Dendritic cell treated with granulocyte-macrophage colony-stimulating factor and Interleukin-4, amounts not matched to agents 40 ng/mL and 50 ng/mL, for 4 days (primary cell): ENCODE results near the gene KRTAP1-3.
"Not testable (repeated sequence)": the region's sequence is repeated elsewhere in the genome, so short reads cannot be mapped to it uniquely, and the experiment has no call there.

Source experiments
- H3K27ac Mint-ChIP-seq: one replicate; pipeline ENCODE4 v1.8.0; 2022; ENCODE audit warnings: mild to moderate bottlenecking, mixed read lengths
- H3K27me3 Mint-ChIP-seq: one replicate; pipeline ENCODE4 v1.8.0; 2022; ENCODE audit warnings: mild to moderate bottlenecking, mixed read lengths
- H3K36me3 Mint-ChIP-seq: one replicate; pipeline ENCODE4 v1.8.0; 2022; ENCODE audit warnings: low read depth, mixed read lengths
- H3K4me1 Mint-ChIP-seq: one replicate; pipeline ENCODE4 v1.8.0; 2022; ENCODE audit warnings: low read depth, mixed read lengths
- H3K4me3 Mint-ChIP-seq: one replicate; pipeline ENCODE4 v1.8.0; 2022; ENCODE audit warnings: mild to moderate bottlenecking, moderate library complexity, mixed read lengths
- H3K9me3 Mint-ChIP-seq: one replicate; pipeline ENCODE4 v1.8.0; 2022; ENCODE audit warnings: mixed read lengths
- intact Hi-C: fragments of 100-400 bp; cut with micrococcal nuclease; formaldehyde crosslinking; loops from one replicate; pipeline ENCODE4 v1.15.0; 2022

Gene KRTAP1-3, protein sequence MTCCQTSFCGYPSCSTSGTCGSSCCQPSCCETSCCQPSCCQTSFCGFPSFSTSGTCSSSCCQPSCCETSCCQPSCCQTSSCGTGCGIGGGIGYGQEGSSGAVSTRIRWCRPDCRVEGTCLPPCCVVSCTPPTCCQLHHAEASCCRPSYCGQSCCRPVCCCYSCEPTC

DNA sequence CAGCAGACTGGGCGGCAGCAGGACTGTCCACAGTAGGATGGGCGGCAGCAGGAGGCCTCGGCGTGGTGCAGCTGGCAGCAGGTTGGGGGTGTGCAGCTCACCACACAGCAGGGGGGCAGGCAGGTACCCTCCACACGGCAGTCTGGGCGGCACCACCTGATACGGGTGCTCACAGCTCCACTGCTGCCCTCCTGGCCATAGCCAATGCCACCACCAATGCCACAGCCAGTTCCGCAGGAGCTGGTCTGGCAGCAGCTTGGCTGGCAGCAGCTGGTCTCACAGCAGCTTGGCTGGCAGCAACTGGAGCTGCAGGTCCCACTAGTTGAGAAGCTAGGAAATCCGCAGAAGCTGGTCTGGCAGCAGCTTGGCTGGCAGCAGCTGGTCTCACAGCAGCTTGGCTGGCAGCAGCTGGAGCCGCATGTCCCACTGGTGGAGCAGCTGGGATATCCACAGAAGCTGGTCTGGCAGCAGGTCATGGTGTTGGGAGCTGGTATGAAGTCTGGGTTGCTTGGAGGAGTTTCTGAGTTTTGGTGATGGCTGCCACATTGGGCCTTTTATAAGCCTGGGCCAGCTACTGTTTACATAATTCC is at the start of gene KRTAP1-3:
Gene KRTAP1-3, minus strand, starts transcription at position 529 of the 590 bp plus-strand sequence. Its CDS starts 53 bp downstream, at position 476.
- H3K36me3 Mint-ChIP-seq, H3K4me3 Mint-ChIP-seq, H3K27me3 Mint-ChIP-seq, H3K9me3 Mint-ChIP-seq, H3K27ac Mint-ChIP-seq, intact Hi-C loops, H3K4me1 Mint-ChIP-seq: not testable (repeated sequence)

DNA sequence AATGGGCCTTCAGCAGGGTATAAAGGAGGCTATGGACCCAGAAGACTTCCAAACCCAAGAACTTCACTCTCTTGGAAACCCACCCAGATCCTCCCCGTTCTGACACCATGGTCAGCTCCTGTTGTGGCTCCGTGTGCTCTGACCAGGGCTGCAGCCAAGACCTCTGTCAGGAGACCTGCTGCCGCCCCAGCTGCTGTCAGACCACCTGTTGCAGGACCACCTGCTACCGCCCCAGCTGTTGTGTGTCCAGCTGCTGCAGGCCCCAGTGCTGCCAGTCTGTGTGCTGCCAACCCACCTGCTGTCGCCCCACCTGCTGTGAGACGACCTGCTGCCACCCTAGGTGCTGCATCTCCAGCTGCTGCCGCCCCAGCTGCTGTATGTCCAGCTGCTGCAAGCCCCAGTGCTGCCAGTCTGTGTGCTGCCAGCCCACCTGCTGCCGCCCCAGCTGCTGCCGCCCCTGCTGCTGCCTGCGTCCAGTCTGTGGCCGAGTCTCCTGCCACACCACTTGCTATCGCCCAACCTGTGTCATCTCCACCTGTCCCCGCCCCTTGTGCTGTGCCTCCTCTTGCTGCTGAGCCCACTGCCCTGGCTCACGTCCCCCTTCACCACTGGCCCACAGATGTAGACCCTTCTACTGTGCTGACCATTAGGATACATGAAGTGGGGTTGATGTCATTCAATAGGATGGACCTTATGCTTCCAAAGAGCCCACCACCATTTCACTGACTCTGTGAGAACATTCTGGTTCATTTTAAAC is 49.6 kb upstream of the KRTAP1-3 start, which contains the start of gene KRTAP4-7:
Gene KRTAP4-7, plus strand, starts transcription at position 51 of the 757 bp plus-strand sequence. Its CDS starts 57 bp downstream, at position 108.
- H3K4me3 Mint-ChIP-seq, intact Hi-C loops, H3K36me3 Mint-ChIP-seq, H3K27ac Mint-ChIP-seq, H3K27me3 Mint-ChIP-seq, H3K9me3 Mint-ChIP-seq, H3K4me1 Mint-ChIP-seq: not testable (repeated sequence)

DNA sequence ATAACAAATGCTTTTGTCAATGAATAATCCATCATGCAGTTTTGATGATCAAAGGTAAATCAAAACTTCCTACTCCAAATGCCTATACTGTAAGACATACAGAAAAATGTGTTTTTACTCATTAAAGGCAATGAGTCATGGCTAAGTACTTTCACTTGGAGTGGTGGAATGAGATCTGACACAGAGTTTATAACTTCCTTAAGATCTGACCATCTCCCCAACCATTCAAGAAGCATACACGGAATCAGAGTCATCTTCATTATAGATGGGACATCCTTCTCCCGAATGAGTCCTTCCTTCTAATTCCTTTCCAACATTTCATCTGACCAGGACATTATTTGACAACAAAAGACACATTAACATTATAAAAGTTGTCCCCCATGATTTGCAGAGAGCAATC is 48.8 kb upstream of the KRTAP1-3 start:
- H3K4me1 Mint-ChIP-seq, H3K36me3 Mint-ChIP-seq, intact Hi-C loops, H3K27me3 Mint-ChIP-seq, H3K4me3 Mint-ChIP-seq, H3K9me3 Mint-ChIP-seq, H3K27ac Mint-ChIP-seq: not testable (repeated sequence)

DNA sequence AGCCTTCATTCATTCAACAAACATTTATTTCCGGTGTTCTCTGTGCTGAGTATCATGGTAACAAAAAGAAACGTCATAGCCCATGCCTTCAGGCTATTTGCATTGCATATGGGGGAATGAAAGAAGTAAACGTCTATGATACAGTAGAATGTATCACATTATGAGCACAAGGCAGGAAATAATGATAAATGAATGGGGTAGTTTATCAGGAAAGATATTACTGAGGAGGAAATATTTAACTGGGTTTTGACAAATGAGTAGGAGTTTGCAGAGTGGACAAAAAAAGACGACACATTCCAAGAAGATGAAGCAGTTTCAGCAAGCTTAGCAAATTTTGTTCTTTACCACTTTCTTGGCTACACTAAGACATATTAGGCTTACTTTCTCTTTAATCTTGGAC is 48.0 kb upstream of the KRTAP1-3 start:
- Mint-ChIP-seq H3K36me3 (no peaks in the 10 kb centered on the region), H3K27ac (no peak overlapping the region), H3K27me3 (peaks cover 4% of the 10 kb centered on the region), H3K4me1 (no peaks in the 10 kb centered on the region), H3K4me3 (no peak overlapping the region), H3K9me3 (no peaks in the 10 kb centered on the region)
- intact Hi-C loops: no loop called here

DNA sequence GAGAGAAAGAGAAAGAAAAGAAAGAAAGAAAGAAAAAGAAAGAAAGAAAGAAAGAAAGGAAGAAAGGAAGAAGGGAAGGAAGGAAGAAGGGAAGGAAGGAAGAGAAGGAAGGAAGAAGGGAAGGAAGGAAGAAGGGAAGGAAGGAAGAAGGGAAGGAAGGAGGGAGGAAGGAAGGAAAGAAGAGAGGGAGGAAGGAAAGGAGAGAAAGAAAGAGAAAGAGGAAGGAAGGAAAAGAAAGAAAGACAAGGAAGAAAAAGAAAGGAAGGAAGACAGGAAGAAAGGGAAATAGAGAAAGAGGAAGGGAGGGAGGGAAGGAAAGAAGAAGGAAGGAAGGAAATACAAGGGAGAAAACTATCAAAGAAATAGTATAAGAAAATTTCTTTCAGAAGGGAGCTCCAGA is 42.1 kb upstream of the KRTAP1-3 start:
- Mint-ChIP-seq H3K4me3 (no peak overlapping the region), H3K4me1 (no peaks in the 10 kb centered on the region), H3K27ac (no peak overlapping the region), H3K27me3 (peaks cover 3% of the 10 kb centered on the region), H3K9me3 (peaks cover 12% of the 10 kb centered on the region), H3K36me3 (no peaks in the 10 kb centered on the region)
- intact Hi-C loops: no loop called here

DNA sequence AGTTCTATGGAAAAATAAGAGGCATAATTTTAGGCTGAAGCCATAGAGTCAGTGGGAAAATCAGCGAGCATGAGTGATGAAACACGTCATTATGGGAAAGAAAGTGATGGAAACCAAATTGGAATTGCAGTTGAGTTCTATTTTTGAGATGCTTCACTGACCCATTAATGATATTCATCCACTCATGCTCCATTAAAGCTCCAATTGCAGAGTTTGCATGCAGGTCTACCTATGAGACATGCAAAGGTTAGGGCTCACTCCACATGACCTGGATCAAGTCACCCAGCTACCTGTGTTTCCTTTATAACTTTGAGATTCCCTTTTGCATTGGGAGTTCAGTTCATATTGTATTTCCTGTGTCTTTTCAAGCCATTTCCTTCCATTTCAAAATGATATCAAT is 39.0 kb upstream of the KRTAP1-3 start:
- peaks cover 12% of the 10 kb centered on the region for H3K9me3 Mint-ChIP-seq
- no peaks in the 10 kb centered on the region for H3K36me3 Mint-ChIP-seq
- peaks cover 3% of the 10 kb centered on the region for H3K27me3 Mint-ChIP-seq
- intact Hi-C loops: no loop called here
- H3K4me1 Mint-ChIP-seq: no peaks in the 10 kb centered on the region
- no peak overlapping the region for H3K27ac Mint-ChIP-seq
- H3K4me3 Mint-ChIP-seq: no peak overlapping the region

DNA sequence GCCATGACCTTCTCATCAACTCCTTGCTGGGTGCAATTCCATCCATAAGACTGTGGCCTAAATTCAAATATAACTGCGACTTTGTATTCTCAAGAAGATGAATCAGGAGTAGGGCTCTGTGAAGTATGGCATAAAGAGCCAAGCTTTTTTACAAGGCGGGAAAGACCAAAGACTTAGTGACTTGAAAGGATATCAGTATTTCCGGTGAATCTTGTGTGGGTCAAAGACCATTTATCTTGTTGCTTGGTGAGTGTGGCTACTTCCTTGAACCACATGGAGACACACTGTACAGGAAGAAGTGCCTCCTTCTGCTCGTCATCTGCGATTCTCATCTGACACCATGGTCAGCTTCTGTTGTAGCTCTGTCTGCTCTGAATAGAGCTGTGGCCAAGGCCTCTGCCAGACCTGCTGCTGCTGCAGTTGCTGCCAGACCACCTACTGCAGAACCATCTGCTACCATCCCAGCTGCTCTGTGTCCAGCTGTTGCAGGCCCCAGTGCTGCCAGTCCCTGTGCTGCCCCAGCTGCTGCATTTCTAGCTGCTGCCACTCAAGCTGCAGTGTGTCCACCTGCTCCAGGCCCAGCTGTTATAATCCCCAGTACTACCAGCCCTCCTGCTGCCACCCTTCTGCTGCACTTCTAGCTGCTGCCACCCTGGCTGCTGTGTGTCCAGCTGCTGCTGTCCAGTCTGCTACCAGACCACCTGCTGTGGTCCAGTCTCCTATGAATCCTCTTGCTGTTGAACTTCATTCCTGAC is 37.1 kb upstream of the KRTAP1-3 start:
- intact Hi-C loops: no loop called here
- Mint-ChIP-seq H3K36me3 (no peaks in the 10 kb centered on the region), H3K4me3 (no peak overlapping the region), H3K27me3 (peaks cover 3% of the 10 kb centered on the region), H3K4me1 (no peaks in the 10 kb centered on the region), H3K9me3 (peaks cover 7% of the 10 kb centered on the region), H3K27ac (no peak overlapping the region)

DNA sequence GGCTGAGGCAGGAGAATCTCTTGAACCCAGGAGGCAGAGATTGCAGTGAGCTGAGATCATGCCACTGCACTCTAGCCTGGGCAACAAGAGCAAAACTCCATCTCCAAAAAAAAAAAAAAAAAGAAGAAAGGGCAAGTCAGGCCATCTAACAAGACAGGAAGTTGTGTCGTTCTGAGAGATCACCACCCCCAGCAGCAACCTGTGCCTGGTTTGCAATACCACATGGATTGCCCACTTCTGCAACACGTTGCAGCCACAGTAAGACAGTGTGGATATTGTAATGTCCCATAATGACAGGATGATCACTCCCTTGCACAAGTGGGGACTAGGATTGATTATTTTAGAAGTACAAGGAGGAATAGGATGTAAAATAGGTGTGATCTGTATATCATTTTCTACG is 34.4 kb upstream of the KRTAP1-3 start:
- Mint-ChIP-seq H3K4me1 (no peaks in the 10 kb centered on the region), H3K4me3 (no peak overlapping the region), H3K27me3 (no peaks in the 10 kb centered on the region), H3K36me3 (no peaks in the 10 kb centered on the region), H3K9me3 (no peaks in the 10 kb centered on the region), H3K27ac (no peak overlapping the region)
- intact Hi-C loops: no loop called here

DNA sequence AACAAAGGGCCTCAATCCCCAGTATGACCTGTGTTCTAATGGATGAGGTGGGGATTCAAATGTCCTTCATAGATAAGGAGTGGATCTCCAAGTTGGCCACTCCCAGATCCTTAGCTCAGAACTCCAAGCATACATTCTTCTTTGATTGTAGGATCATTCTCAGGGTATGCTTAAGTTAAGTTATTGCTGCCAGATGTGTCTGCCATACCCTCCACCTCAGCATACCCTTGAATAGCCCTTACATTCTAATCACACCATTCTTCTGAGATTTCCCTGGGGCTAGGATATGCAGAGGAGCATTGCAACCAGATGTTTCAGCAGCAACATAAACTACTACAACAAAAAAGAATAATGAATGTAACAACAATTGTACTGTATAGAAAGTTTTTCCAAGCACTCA is 32.6 kb upstream of the KRTAP1-3 start:
- no peak overlapping the region for H3K4me3 Mint-ChIP-seq
- H3K4me1 Mint-ChIP-seq: no peaks in the 10 kb centered on the region
- H3K9me3 Mint-ChIP-seq: no peaks in the 10 kb centered on the region
- H3K36me3 Mint-ChIP-seq: no peaks in the 10 kb centered on the region
- H3K27ac Mint-ChIP-seq: no peak overlapping the region
- intact Hi-C loops: no loop called here
- H3K27me3 Mint-ChIP-seq: peaks cover 3% of the 10 kb centered on the region

DNA sequence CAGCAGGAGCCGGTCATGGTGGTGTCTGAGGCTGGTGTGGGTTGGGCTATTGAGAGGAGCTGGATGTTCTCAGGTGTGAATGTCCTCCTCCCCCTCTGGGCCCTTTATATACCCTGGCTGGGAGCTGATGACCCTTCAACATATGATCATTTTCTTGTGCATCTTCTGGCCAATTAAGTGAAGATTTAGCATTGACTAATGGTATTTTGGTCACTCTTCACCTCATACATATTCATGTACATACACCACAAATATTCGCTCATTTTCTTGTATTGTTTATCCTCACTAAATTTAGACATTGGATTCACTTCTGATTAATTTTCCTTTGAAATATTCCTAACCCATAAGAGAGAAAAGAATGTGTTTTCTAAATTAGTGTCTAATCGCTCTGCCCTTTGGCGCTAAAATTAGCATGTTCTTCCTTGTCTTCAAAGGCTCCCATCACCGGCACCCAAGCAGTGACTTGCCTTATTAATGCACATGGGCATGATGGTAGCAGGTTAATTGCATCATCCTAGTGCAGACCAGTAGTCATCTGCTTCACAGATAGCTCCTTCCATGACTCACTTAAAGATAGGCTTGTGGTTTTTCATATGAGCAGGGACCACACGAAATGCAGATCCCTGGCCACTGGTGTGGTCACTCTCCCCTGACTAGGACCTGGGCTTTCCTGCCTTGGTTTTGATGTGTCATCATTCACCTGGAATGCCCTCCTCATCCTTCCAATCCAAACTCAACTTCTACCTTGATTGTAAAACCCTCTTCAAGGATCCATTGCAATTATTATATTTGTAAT is 31.4 kb upstream of the KRTAP1-3 start, which contains the start of gene KRTAP2-4:
Gene KRTAP2-4, minus strand, starts transcription at position 51 of the 796 bp plus-strand sequence. Its CDS starts 34 bp downstream, at position 17.
- Mint-ChIP-seq H3K4me3 (no peak within 1 kb of the TSS), H3K27me3 (peaks cover 7% of the 10 kb centered on the region), H3K36me3 (no peaks in the 10 kb centered on the region), H3K9me3 (no peaks in the 10 kb centered on the region), H3K4me1 (no peaks in the 10 kb centered on the region), H3K27ac (no peak within 1 kb of the TSS)
- intact Hi-C loops: no loop called here

DNA sequence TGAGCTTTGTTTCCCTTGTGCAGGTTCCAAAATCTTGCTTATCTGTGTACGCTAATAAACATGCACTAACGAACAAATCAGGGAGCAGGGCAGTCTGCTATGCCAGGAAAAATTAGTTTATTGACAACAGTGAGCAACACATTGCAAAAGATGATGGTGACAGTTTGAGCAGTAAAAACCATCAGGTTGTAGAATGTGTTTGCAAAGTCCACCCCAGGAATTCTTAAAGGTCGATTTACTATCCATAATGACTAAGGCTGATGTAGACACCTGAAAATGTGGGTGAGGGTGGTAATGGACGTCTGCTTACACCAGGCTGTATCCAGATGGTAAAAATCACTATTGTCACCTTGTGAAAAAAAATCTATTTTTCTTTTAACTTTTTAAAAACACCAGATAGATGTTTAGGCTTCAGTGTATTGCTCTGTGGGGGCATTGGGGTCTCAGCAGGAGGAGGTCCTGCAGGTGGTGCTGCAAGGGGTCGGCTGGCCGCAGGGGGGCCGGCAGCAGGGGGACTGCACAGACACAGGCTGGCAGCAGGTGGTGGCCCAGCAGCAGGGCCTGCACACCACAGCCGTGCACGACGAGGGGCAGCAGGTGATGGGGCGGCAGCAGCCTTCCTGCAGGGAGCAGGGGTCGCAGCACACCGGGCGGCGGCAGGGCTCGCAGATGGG is 30.5 kb upstream of the KRTAP1-3 start:
- peaks cover 14% of the 10 kb centered on the region for H3K27me3 Mint-ChIP-seq
- intact Hi-C loops, H3K27ac Mint-ChIP-seq, H3K4me3 Mint-ChIP-seq, H3K4me1 Mint-ChIP-seq, H3K36me3 Mint-ChIP-seq, H3K9me3 Mint-ChIP-seq: not testable (repeated sequence)

DNA sequence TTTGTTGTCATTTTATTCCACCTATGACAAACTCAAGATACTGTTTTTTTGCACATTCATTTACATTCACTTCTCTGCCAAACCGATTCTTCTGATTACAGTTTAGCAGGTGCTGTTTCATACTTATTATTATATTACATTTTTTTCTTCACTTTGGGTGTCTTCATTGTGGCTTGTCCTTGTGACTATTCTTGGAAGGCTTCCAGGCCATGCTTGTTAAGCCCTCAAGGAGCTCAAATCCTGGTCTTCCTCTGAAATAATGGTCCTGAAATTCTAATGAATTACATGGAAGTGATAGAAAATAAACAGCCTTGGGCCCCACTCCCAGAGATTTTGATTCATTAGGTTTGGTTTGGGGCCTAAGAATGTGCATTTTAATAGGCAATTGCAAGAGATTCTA is 29.6 kb upstream of the KRTAP1-3 start:
- no peak overlapping the region for H3K4me3 Mint-ChIP-seq
- no peaks in the 10 kb centered on the region for H3K9me3 Mint-ChIP-seq
- H3K27ac Mint-ChIP-seq: no peak overlapping the region
- peaks cover 21% of the 10 kb centered on the region for H3K27me3 Mint-ChIP-seq
- intact Hi-C loops: no loop called here
- H3K36me3 Mint-ChIP-seq: no peaks in the 10 kb centered on the region
- no peaks in the 10 kb centered on the region for H3K4me1 Mint-ChIP-seq

DNA sequence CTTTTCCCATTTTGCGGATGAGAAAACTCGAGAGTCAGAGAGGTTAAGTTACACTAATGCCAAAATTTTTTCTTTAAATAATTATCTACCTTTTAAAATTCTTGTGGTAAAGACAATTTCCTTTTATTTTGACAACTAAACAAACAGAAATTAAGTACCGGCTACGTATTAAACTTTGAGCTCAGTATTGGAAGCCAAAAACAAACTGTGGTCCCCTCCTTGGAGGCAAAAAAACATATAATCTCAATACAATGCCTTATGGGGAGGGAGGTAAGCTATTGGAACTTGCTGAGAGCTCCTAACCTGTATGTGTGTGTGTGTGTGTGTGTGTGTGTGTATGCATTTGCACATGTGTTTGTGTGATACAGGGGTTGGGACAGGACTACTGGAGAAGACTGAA is 28.8 kb upstream of the KRTAP1-3 start:
- no peak overlapping the region for H3K4me3 Mint-ChIP-seq
- no peaks in the 10 kb centered on the region for H3K9me3 Mint-ChIP-seq
- no peak overlapping the region for H3K27ac Mint-ChIP-seq
- intact Hi-C loops: no loop called here
- no peaks in the 10 kb centered on the region for H3K4me1 Mint-ChIP-seq
- no peaks in the 10 kb centered on the region for H3K36me3 Mint-ChIP-seq
- H3K27me3 Mint-ChIP-seq: peaks cover 27% of the 10 kb centered on the region
